SK-N-SH treated with all-trans-retinoic acid at 6 μM for 48 hours (cell line): ENCODE results near the gene SLC30A3.

ENCODE experiments used
- ATAC-seq: fragments of 200-7000 bp; cut with Tn5 transposase; 3 replicates; pipeline ENCODE4 v1.9.1; 2020; ENCODE audit warnings: mild to moderate bottlenecking, moderate library complexity
- ARNTL ChIP-seq: fragments of 450-650 bp; formaldehyde crosslinking; IDR thresholded peaks from 2 replicates; pipeline ENCODE4 v1.5.0; 2020; ENCODE audit warnings: low read depth, mild to moderate bottlenecking, moderate library complexity, borderline replicate concordance
- BACH2 ChIP-seq: fragments of 250-450 bp; sonication (Bioruptor Pico); IDR thresholded peaks from 2 replicates; pipeline ENCODE4 v1.9.0; 2021; ENCODE audit warnings: mild to moderate bottlenecking, borderline replicate concordance
- CREB5 ChIP-seq: fragments of 250-450 bp; sonication (Bioruptor Pico); IDR thresholded peaks from 2 replicates; pipeline ENCODE4 v1.5.1; 2020; ENCODE audit warnings: low read depth, mild to moderate bottlenecking, moderate library complexity
- CSDC2 ChIP-seq: fragments of 250-450 bp; sonication (Bioruptor Pico); IDR thresholded peaks from 2 replicates; pipeline ENCODE4 v1.5.0; 2020; ENCODE audit warnings: mild to moderate bottlenecking, moderate library complexity
- CSRNP3 ChIP-seq: fragments of 250-450 bp; sonication (Bioruptor Pico); IDR thresholded peaks from 2 replicates; pipeline ENCODE4 v1.5.1; 2021; ENCODE audit warnings: mild to moderate bottlenecking, moderate library complexity
- ESRRG ChIP-seq: fragments of 250-450 bp; sonication (Bioruptor Pico); IDR thresholded peaks from 2 replicates; pipeline ENCODE4 v1.6.1; 2021; ENCODE audit warnings: mild to moderate bottlenecking
- GLIS3 ChIP-seq: fragments of 250-450 bp; sonication (Bioruptor Pico); IDR thresholded peaks from 2 replicates; pipeline ENCODE4 v1.5.0; 2020; ENCODE audit warnings: mild to moderate bottlenecking, moderate library complexity
- ISL1 ChIP-seq: fragments of 250-450 bp; sonication (Bioruptor Pico); IDR thresholded peaks from 2 replicates; pipeline ENCODE4 v2.1.2; 2022; ENCODE audit warnings: mild to moderate bottlenecking, moderate library complexity
- OSR1 ChIP-seq: fragments of 250-450 bp; sonication (Bioruptor Pico); IDR thresholded peaks from 2 replicates; pipeline ENCODE4 v1.8.0; 2022; ENCODE audit warnings: moderate library complexity, mild to moderate bottlenecking, inconsistent platforms
- PATZ1 ChIP-seq: fragments of 250-450 bp; sonication (Bioruptor Pico); IDR thresholded peaks from 2 replicates; pipeline ENCODE4 v1.8.0; 2020; ENCODE audit warnings: mild to moderate bottlenecking, moderate library complexity, borderline replicate concordance
- PPARA ChIP-seq: fragments of 250-450 bp; sonication (Bioruptor Pico); IDR thresholded peaks from 2 replicates; pipeline ENCODE4 v1.5.0; 2020; ENCODE audit warnings: mild to moderate bottlenecking, borderline replicate concordance
- RARB ChIP-seq: fragments of 250-450 bp; sonication (Bioruptor Pico); IDR thresholded peaks from 2 replicates; pipeline ENCODE4 v1.8.0; 2021; ENCODE audit warnings: mild to moderate bottlenecking, moderate library complexity
- SNAI2 ChIP-seq: fragments of 250-450 bp; sonication (Bioruptor Pico); IDR thresholded peaks from 2 replicates; pipeline ENCODE4 v1.5.0; 2020; ENCODE audit warnings: mild to moderate bottlenecking, moderate library complexity
- TOX ChIP-seq: fragments of 250-450 bp; sonication (Bioruptor Pico); IDR thresholded peaks from 2 replicates; pipeline ENCODE4 v1.8.0; 2021; ENCODE audit warnings: mild to moderate bottlenecking, moderate library complexity, borderline replicate concordance
- TSHZ2 ChIP-seq: fragments of 250-450 bp; sonication (Bioruptor Pico); IDR thresholded peaks from 2 replicates; pipeline ENCODE4 v1.5.0; 2020; ENCODE audit warnings: mild to moderate bottlenecking, moderate library complexity
- ZC3H10 ChIP-seq: fragments of 250-450 bp; sonication (Bioruptor Pico); IDR thresholded peaks from 2 replicates; pipeline ENCODE4 v1.5.1; 2021; ENCODE audit warnings: mild to moderate bottlenecking, moderate library complexity
- ZFP3 ChIP-seq: fragments of 250-450 bp; sonication (Bioruptor Pico); IDR thresholded peaks from 2 replicates; pipeline ENCODE4 v1.5.0; 2020; ENCODE audit warnings: mild to moderate bottlenecking, moderate library complexity
- ZFP30 ChIP-seq: fragments of 450-650 bp; formaldehyde crosslinking; IDR thresholded peaks from 2 replicates; pipeline ENCODE4 v1.5.0; 2022; ENCODE audit warnings: mild to moderate bottlenecking, moderate library complexity
- ZNF70 ChIP-seq: fragments of 450-650 bp; formaldehyde crosslinking; IDR thresholded peaks from 2 replicates; pipeline ENCODE4 v1.5.0; 2020; ENCODE audit warnings: mild to moderate bottlenecking, moderate library complexity
- ZNF8 ChIP-seq: fragments of 450-650 bp; formaldehyde crosslinking; IDR thresholded peaks from 2 replicates; pipeline ENCODE4 v1.5.0; 2020; ENCODE audit warnings: mild to moderate bottlenecking, moderate library complexity

Gene SLC30A3

GRCh38 chr2:27306573-27307286 is 43.9 kb upstream of the SLC30A3 start:
- ATAC-seq = peak; percentile 26
- no peak for TF ChIP-seq ZC3H10 (CRISPR knock-in tag)
- TF ChIP-seq OSR1 (CRISPR knock-in tag) = no peak
- TF ChIP-seq ESRRG (CRISPR knock-in tag) = no peak
- TF ChIP-seq RARB (CRISPR knock-in tag) = no peak
- TF ChIP-seq TSHZ2 = no peak
- TF ChIP-seq PATZ1 (CRISPR knock-in tag) = no peak
- no peak for TF ChIP-seq SNAI2 (CRISPR knock-in tag)
- TF ChIP-seq BACH2 = no peak
- TF ChIP-seq ISL1 = no peak
- no peak for TF ChIP-seq ZNF70 (CRISPR knock-in tag)
- no peak for TF ChIP-seq ARNTL (CRISPR knock-in tag)
- no peak for TF ChIP-seq TOX
- no peak for TF ChIP-seq ZFP30

GRCh38 chr2:27306136-27306535 is 43.3 kb upstream of the SLC30A3 start:
- no peak for ATAC-seq
- TF ChIP-seq PATZ1 (CRISPR knock-in tag) (no peak), PPARA (CRISPR knock-in tag) (no peak)
- TF ChIP-seq, all 23 proteins: peak for 0

- no peak for TF ChIP-seq CREB5 (CRISPR knock-in tag)
- TF ChIP-seq TOX = no peak
- no peak for TF ChIP-seq ESRRG (CRISPR knock-in tag)
- no peak for TF ChIP-seq CSRNP3 (CRISPR knock-in tag)
- TF ChIP-seq TSHZ2 = no peak
- TF ChIP-seq ISL1 = no peak
- TF ChIP-seq PPARA (CRISPR knock-in tag) = no peak
- TF ChIP-seq CSDC2 (CRISPR knock-in tag) = no peak
- TF ChIP-seq ZNF8 (CRISPR knock-in tag) = no peak
- no peak for TF ChIP-seq GLIS3 (CRISPR knock-in tag)
- no peak for TF ChIP-seq ZFP3 (CRISPR knock-in tag)
- TF ChIP-seq BACH2 = no peak
- no peak for TF ChIP-seq PATZ1 (CRISPR knock-in tag)
- TF ChIP-seq ARNTL (CRISPR knock-in tag) = no peak
Measured at GRCh38 chr2:27305516-27305915, 42.7 kb upstream of the SLC30A3 start.

More at GRCh38 chr2:27305516-27305915, 42.7 kb upstream of the SLC30A3 start:
- no peak for ATAC-seq
